ENCODE data around the gene OR8K5. TPM values are rescaled to one million over a fixed set of nuclear protein-coding genes. Genes with fewer than 3 reads are reported as not detected.

The OR8K5 gene
- total RNA-seq, 1 donor from 2014 or later, result not detected

GRCh38 chr11:56176318-56176717 lies 16.2 kb upstream of the OR8K5 start, which contains the start of gene OR5J2:
Gene OR5J2, plus strand, starts transcription at chr11:56176618. Its CDS starts 0 bp downstream, at chr11:56176618.
- H3K4me2 ChIP-seq, result no peak within 1 kb of the TSS
- no peaks in the 10 kb centered on the region for H3K36me3 Mint-ChIP-seq

DNA sequence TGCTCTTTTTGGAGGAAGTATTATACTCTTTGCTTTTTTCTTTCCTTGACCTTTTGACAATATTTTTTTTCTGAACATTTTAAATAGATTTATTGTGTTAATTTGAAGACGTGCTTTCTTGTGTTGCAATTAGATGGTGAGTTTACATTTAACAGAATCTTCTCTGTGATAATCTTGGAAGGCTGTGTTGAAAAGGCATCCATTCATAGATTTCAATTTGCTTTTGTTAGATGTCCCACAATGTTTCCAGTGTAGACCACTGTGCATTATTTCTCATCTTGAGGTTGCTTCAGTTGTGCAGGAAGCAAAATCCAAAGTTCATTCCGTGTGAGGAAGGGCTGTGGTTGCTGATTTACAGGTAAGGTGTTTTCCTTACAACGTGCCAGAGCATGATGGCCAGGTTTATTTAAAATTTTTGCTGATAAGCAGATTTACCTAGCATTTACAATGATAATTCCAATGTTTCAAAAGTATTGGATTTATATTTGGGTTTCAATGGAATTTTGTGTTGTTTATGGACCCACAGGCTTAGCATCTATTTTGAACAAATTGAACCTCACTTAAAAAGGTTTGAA lies 12.2 kb upstream of the OR8K5 start:
- H3K79me2 ChIP-seq (ENCODE audit: low read depth), result no peaks in the 10 kb centered on the region
- H3K4me2 ChIP-seq, result no peak overlapping the region
- no peaks in the 10 kb centered on the region for H3F3A ChIP-seq (ENCODE audit: low read depth)
- no peaks in the 10 kb centered on the region for H3K9me3 ChIP-seq (ENCODE audit: low read depth)
- H3K27ac Mint-ChIP-seq, result no peak overlapping the region
- H3K36me3 ChIP-seq, result no peaks in the 10 kb centered on the region
- no peaks in the 10 kb centered on the region for H3K9me3 Mint-ChIP-seq
- no peaks in the 10 kb centered on the region for H3K36me3 Mint-ChIP-seq
- no peak overlapping the region for H3K4me3 ChIP-seq
- no peaks in the 10 kb centered on the region for H3K27me3 Mint-ChIP-seq (ENCODE audit: insufficient read depth, low read depth)
- no peaks in the 10 kb centered on the region for H4K20me1 ChIP-seq (ENCODE audit: low read depth)
- H3K4me3 Mint-ChIP-seq, result no peak overlapping the region
- no peak for DNase-seq (ENCODE audit: low spot score)
- H3K27me3 ChIP-seq, result no peaks in the 10 kb centered on the region
- H3K4me1 Mint-ChIP-seq, result no peaks in the 10 kb centered on the region
- no peak overlapping the region for H3K9ac ChIP-seq
- H3K27ac ChIP-seq, result no peak overlapping the region
- H3K4me1 ChIP-seq, result no peaks in the 10 kb centered on the region
- H2AFZ ChIP-seq (replicated peaks), result no peak overlapping the region
- TF ChIP-seq EZH2 (IDR thresholded peaks at IDR 0.05), result no peak
- TF ChIP-seq, protein P1, sequence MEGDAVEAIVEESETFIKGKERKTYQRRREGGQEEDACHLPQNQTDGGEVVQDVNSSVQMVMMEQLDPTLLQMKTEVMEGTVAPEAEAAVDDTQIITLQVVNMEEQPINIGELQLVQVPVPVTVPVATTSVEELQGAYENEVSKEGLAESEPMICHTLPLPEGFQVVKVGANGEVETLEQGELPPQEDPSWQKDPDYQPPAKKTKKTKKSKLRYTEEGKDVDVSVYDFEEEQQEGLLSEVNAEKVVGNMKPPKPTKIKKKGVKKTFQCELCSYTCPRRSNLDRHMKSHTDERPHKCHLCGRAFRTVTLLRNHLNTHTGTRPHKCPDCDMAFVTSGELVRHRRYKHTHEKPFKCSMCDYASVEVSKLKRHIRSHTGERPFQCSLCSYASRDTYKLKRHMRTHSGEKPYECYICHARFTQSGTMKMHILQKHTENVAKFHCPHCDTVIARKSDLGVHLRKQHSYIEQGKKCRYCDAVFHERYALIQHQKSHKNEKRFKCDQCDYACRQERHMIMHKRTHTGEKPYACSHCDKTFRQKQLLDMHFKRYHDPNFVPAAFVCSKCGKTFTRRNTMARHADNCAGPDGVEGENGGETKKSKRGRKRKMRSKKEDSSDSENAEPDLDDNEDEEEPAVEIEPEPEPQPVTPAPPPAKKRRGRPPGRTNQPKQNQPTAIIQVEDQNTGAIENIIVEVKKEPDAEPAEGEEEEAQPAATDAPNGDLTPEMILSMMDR (IDR thresholded peaks at IDR 0.05), result no peak
- no peak for TF ChIP-seq EZH2phosphoT487 (IDR thresholded peaks at IDR 0.05)

More at GRCh38 chr11:56176318-56176717, 16.2 kb upstream of the OR8K5 start, which contains the start of gene OR5J2:
- Histone ChIP-seq H4K20me1 (ENCODE audit: low read depth) (no peaks in the 10 kb centered on the region), H3K9ac (no peak within 1 kb of the TSS), H3K4me3 (no peak within 1 kb of the TSS), H3K27ac (no peak within 1 kb of the TSS), H3K4me1 (no peaks in the 10 kb centered on the region), H3K36me3 (no peaks in the 10 kb centered on the region), H3K27me3 (no peaks in the 10 kb centered on the region), H3F3A (ENCODE audit: low read depth) (no peaks in the 10 kb centered on the region), H3K9me3 (ENCODE audit: low read depth) (peaks cover 4% of the 10 kb centered on the region), H2AFZ (replicated peaks) (no peak within 1 kb of the TSS), H3K79me2 (ENCODE audit: low read depth) (no peaks in the 10 kb centered on the region)
- no peak for TF ChIP-seq EZH2phosphoT487 (IDR thresholded peaks at IDR 0.05)
- TF ChIP-seq EZH2 (IDR thresholded peaks at IDR 0.05), result no peak
- TF ChIP-seq, protein P1 (IDR thresholded peaks at IDR 0.05), result no peak
- no peaks in the 10 kb centered on the region for H3K27me3 Mint-ChIP-seq (ENCODE audit: insufficient read depth, low read depth)
- no peak within 1 kb of the TSS for H3K27ac Mint-ChIP-seq
- no peak within 1 kb of the TSS for H3K4me3 Mint-ChIP-seq
- peaks cover 5% of the 10 kb centered on the region for H3K9me3 Mint-ChIP-seq
- no peaks in the 10 kb centered on the region for H3K4me1 Mint-ChIP-seq
- no peak for DNase-seq (ENCODE audit: low spot score)

- no peaks in the 10 kb centered on the region for H3K27me3 ChIP-seq
- no peaks in the 10 kb centered on the region for H3K4me1 ChIP-seq
- Mint-ChIP-seq H3K36me3 (no peaks in the 10 kb centered on the region), H3K27me3 (ENCODE audit: insufficient read depth, low read depth) (no peaks in the 10 kb centered on the region), H3K9me3 (no peaks in the 10 kb centered on the region), H3K4me1 (no peaks in the 10 kb centered on the region), H3K27ac (no peak overlapping the region), H3K4me3 (no peak overlapping the region)
- no peak overlapping the region for H3K4me2 ChIP-seq
- H3K9me3 ChIP-seq (ENCODE audit: low read depth), result no peaks in the 10 kb centered on the region
- no peak overlapping the region for H3K4me3 ChIP-seq
- no peaks in the 10 kb centered on the region for H4K20me1 ChIP-seq (ENCODE audit: low read depth)
- no peak overlapping the region for H3K9ac ChIP-seq
- H3F3A ChIP-seq (ENCODE audit: low read depth), result no peaks in the 10 kb centered on the region
- no peaks in the 10 kb centered on the region for H3K36me3 ChIP-seq
- TF ChIP-seq, protein P1 (IDR thresholded peaks at IDR 0.05), result no peak
- no peak for TF ChIP-seq EZH2 (IDR thresholded peaks at IDR 0.05)
- no peak for TF ChIP-seq EZH2phosphoT487 (IDR thresholded peaks at IDR 0.05)
- H2AFZ ChIP-seq (replicated peaks), result no peak overlapping the region
- no peak for DNase-seq (ENCODE audit: low spot score)
- H3K27ac ChIP-seq, result no peak overlapping the region
- no peaks in the 10 kb centered on the region for H3K79me2 ChIP-seq (ENCODE audit: low read depth)
Observed at GRCh38 chr11:56163804-56164203, 3.7 kb upstream of the OR8K5 start.

Measured in neural progenitor cell (in vitro differentiated cells).